KOPT-K1 (cell line): ENCODE data around the gene SLC11A2.

Experiments used
- H3K27ac ChIP-seq: fragments of 200-600 bp; sonication (generic); 2 replicates; pipeline ENCODE4 v1.5.1; 2016; ENCODE audit warnings: antibody characterized with exemption, mild to moderate bottlenecking, low read depth, low read length; ENCODE audit not compliant: poor library complexity, severe bottlenecking
- H3K36me3 ChIP-seq: fragments of 200-600 bp; sonication (generic); 2 replicates; pipeline ENCODE4 v1.5.1; 2017; ENCODE audit warnings: antibody characterized with exemption, mild to moderate bottlenecking, low read length, moderate library complexity; ENCODE audit not compliant: insufficient read depth
- H3K9me3 ChIP-seq: fragments of 200-600 bp; sonication (generic); 2 replicates; pipeline ENCODE4 v1.5.1; 2017; ENCODE audit warnings: antibody characterized with exemption, low read length, mild to moderate bottlenecking; ENCODE audit not compliant: insufficient read depth, poor library complexity, severe bottlenecking

The SLC11A2 gene

GRCh38 chr12:50988871-50989270 lies 37.3 kb downstream of the SLC11A2 start:
- H3K27ac ChIP-seq: no peak overlapping the region
- peaks cover 91% of the 10 kb centered on the region for H3K36me3 ChIP-seq
- H3K9me3 ChIP-seq: no peaks in the 10 kb centered on the region

- Histone ChIP-seq H3K9me3 (no peaks in the 10 kb centered on the region), H3K27ac (no peak overlapping the region), H3K36me3 (peaks cover 83% of the 10 kb centered on the region)
Measured at GRCh38 chr12:50988051-50988450, 38.1 kb downstream of the SLC11A2 start.

- Histone ChIP-seq H3K36me3 (peaks cover 74% of the 10 kb centered on the region), H3K27ac (no peak overlapping the region), H3K9me3 (no peaks in the 10 kb centered on the region)
Measured at GRCh38 chr12:50986966-50987737, 39.0 kb downstream of the SLC11A2 start.

GRCh38 chr12:50985322-50985721 lies 40.9 kb downstream of the SLC11A2 start:
- peaks cover 68% of the 10 kb centered on the region for H3K36me3 ChIP-seq
- H3K9me3 ChIP-seq: no peaks in the 10 kb centered on the region
- H3K27ac ChIP-seq: no peak overlapping the region

- peaks cover 69% of the 10 kb centered on the region for H3K36me3 ChIP-seq
- no peaks in the 10 kb centered on the region for H3K9me3 ChIP-seq
- H3K27ac ChIP-seq: no peak overlapping the region
Measured at GRCh38 chr12:50984586-50985298, 41.4 kb downstream of the SLC11A2 start.

- H3K27ac ChIP-seq: no peak overlapping the region
Measured at GRCh38 chr12:50981319-50982239, 44.6 kb downstream of the SLC11A2 start.

GRCh38 chr12:50980545-50980944 lies 45.6 kb downstream of the SLC11A2 start:
- H3K36me3 ChIP-seq: peaks cover 29% of the 10 kb centered on the region
- no peak overlapping the region for H3K27ac ChIP-seq
- H3K9me3 ChIP-seq: no peaks in the 10 kb centered on the region

More at GRCh38 chr12:50981319-50982239, 44.6 kb downstream of the SLC11A2 start:
- Histone ChIP-seq H3K9me3 (no peaks in the 10 kb centered on the region), H3K36me3 (peaks cover 40% of the 10 kb centered on the region)

- Histone ChIP-seq H3K36me3 (peaks cover 20% of the 10 kb centered on the region), H3K27ac (no peak overlapping the region)
Measured at GRCh38 chr12:50979369-50980052, 46.7 kb downstream of the SLC11A2 start.

GRCh38 chr12:50971946-50972345 lies 54.2 kb downstream of the SLC11A2 start:
- no peaks in the 10 kb centered on the region for H3K9me3 ChIP-seq
- peaks cover 33% of the 10 kb centered on the region for H3K36me3 ChIP-seq
- no peak overlapping the region for H3K27ac ChIP-seq

More at GRCh38 chr12:50979369-50980052, 46.7 kb downstream of the SLC11A2 start:
- no peaks in the 10 kb centered on the region for H3K9me3 ChIP-seq

GRCh38 chr12:50964432-50964831 lies 61.8 kb downstream of the SLC11A2 start:
- Histone ChIP-seq H3K27ac (no peak overlapping the region), H3K36me3 (peaks cover 10% of the 10 kb centered on the region), H3K9me3 (no peaks in the 10 kb centered on the region)

- Histone ChIP-seq H3K27ac (no peak overlapping the region), H3K9me3 (no peaks in the 10 kb centered on the region), H3K36me3 (no peaks in the 10 kb centered on the region)
Measured at GRCh38 chr12:50961708-50962107, 64.5 kb downstream of the SLC11A2 start.

GRCh38 chr12:50960130-50960529 lies 66.1 kb downstream of the SLC11A2 start:
- no peaks in the 10 kb centered on the region for H3K9me3 ChIP-seq
- H3K27ac ChIP-seq: no peak overlapping the region
- no peaks in the 10 kb centered on the region for H3K36me3 ChIP-seq

- Histone ChIP-seq H3K27ac (no peak overlapping the region), H3K9me3 (no peaks in the 10 kb centered on the region), H3K36me3 (no peaks in the 10 kb centered on the region)
Measured at GRCh38 chr12:50955697-50956096, 70.5 kb downstream of the SLC11A2 start.

- Histone ChIP-seq H3K36me3 (no peaks in the 10 kb centered on the region), H3K9me3 (no peaks in the 10 kb centered on the region), H3K27ac (no peak overlapping the region)
Measured at GRCh38 chr12:50955288-50955687, 70.9 kb downstream of the SLC11A2 start.
